Peyer's patch (tissue), 4 donors: ENCODE results near the gene ZZZ3.

Source experiments
- CTCF ChIP-seq, 6 experiments: fragments of 450-650 bp in 4 of 6; fragments of 200-600 bp in 2 of 6; sonication (generic) in 1 of 6; IDR thresholded peaks; one replicate each; pipeline ENCODE4 v1.5.1; 2017 to 2019; ENCODE audit warnings: antibody characterized with exemption in 6 of 6, mild to moderate bottlenecking in 3 of 6, moderate library complexity in 1 of 6
- POLR2A ChIP-seq, 2 donors: fragments of 450-650 bp; IDR thresholded peaks; one replicate each; pipeline ENCODE4 v1.5.1; 2017; ENCODE audit warnings: antibody characterized with exemption in 2 of 2, mild to moderate bottlenecking in 2 of 2, moderate library complexity in 2 of 2

- TF ChIP-seq CTCF (IDR thresholded peaks at IDR 0.05) (no peak), POLR2A (IDR thresholded peaks at IDR 0.05) (no peak)
Measured at GRCh38 chr1:77697441-77697840, 15.0 kb upstream of the ZZZ3 start.
